Neural cell (in vitro differentiated cells): ENCODE data around the gene PLSCR3. TPM values are rescaled to one million over a fixed set of nuclear protein-coding genes. Genes with fewer than 3 reads are reported as not detected.

Source experiments
- H2AFZ ChIP-seq: fragments of 200-600, 300-800 bp; sonication (generic), shearing (Covaris generic); 2 replicates; pipeline ENCODE4 v1.6.0; 2014; ENCODE audit warnings: low read depth, mild to moderate bottlenecking, antibody characterized with exemption, low read length, moderate library complexity
- H3F3A ChIP-seq: fragments of 200-600 bp; shearing (Covaris generic); 2 replicates; pipeline ENCODE4 v1.6.1; 2016; ENCODE audit warnings: mild to moderate bottlenecking, moderate library complexity, mixed read lengths, antibody characterized with exemption, low read length; ENCODE audit not compliant: insufficient read depth, poor library complexity, severe bottlenecking
- H3K27ac ChIP-seq: fragments of 200-600, 300-800 bp; sonication (generic), shearing (Covaris generic); 2 replicates; pipeline ENCODE4 v1.5.1; 2014; ENCODE audit warnings: mild to moderate bottlenecking, low read length, moderate library complexity
- H3K27me3 ChIP-seq: fragments of 300-800, 200-600 bp; sonication (generic), shearing (Covaris generic); 2 replicates; pipeline ENCODE4 v1.6.0; 2014; ENCODE audit warnings: mild to moderate bottlenecking, low read depth, low read length, moderate library complexity; ENCODE audit not compliant: insufficient read depth
- H3K36me3 ChIP-seq: fragments of 300-800, 200-600 bp; sonication (generic), shearing (Covaris generic); 2 replicates; pipeline ENCODE4 v1.5.1; 2014; ENCODE audit warnings: mild to moderate bottlenecking, antibody characterized with exemption, low read length, moderate library complexity; ENCODE audit not compliant: insufficient read depth
- H3K4me2 ChIP-seq: fragments of 300-800, 200-600 bp; sonication (generic), shearing (Covaris generic); 2 replicates; pipeline ENCODE4 v1.6.0; 2014; ENCODE audit warnings: mild to moderate bottlenecking, low read length
- H3K4me3 ChIP-seq: fragments of 300-800, 200-600 bp; sonication (generic), shearing (Covaris generic); 2 replicates; pipeline ENCODE4 v1.5.1; 2014; ENCODE audit warnings: mild to moderate bottlenecking, low read length, moderate library complexity
- H3K79me2 ChIP-seq: fragments of 200-600 bp; shearing (Covaris generic); replicated peaks from 2 replicates; pipeline ENCODE4 v1.6.0; 2014; ENCODE audit warnings: mild to moderate bottlenecking, low read length, moderate library complexity; ENCODE audit not compliant: insufficient read depth
- H3K9ac ChIP-seq: fragments of 300-800, 200-600 bp; sonication (generic), shearing (Covaris generic); 2 replicates; pipeline ENCODE4 v1.6.1; 2016; ENCODE audit warnings: mild to moderate bottlenecking, low read length, mixed read lengths
- H3K9me2 ChIP-seq: fragments of 200-600 bp; shearing (Covaris generic); 2 replicates; pipeline ENCODE4 v1.6.1; 2016; ENCODE audit warnings: mild to moderate bottlenecking, low read length, mixed read lengths; ENCODE audit not compliant: insufficient read depth
- H3K9me3 ChIP-seq: fragments of 200-600, 300-800 bp; sonication (generic), shearing (Covaris generic); 2 replicates; pipeline ENCODE4 v1.6.1; 2016; ENCODE audit warnings: mild to moderate bottlenecking, mixed run types, low read length, moderate library complexity, mixed read lengths
- H4K20me1 ChIP-seq: fragments of 200-600 bp; shearing (Covaris generic); 2 replicates; pipeline ENCODE4 v1.6.1; 2016; ENCODE audit warnings: mild to moderate bottlenecking, mixed run types; ENCODE audit not compliant: insufficient read depth
- EP300 ChIP-seq: fragments of 450-650 bp; conservative IDR thresholded peaks from 2 replicates; pipeline ENCODE4 v1.6.1; 2014; ENCODE audit warnings: antibody characterized with exemption, mild to moderate bottlenecking, moderate library complexity; ENCODE audit not compliant: poor library complexity, severe bottlenecking
- EZH2 ChIP-seq: fragments of 200-600, 300-800 bp; shearing (Covaris generic), sonication (generic); IDR thresholded peaks from 2 replicates; pipeline ENCODE4 v1.6.1; 2014; ENCODE audit warnings: antibody characterized with exemption, low read length, borderline replicate concordance, mild to moderate bottlenecking; ENCODE audit not compliant: insufficient read depth, poor library complexity, severe bottlenecking
- MXI1 ChIP-seq: fragments of 450-650 bp; conservative IDR thresholded peaks from 2 replicates; pipeline ENCODE4 v1.6.1; 2014; ENCODE audit warnings: antibody characterized with exemption, mild to moderate bottlenecking; ENCODE audit not compliant: poor library complexity, severe bottlenecking
- POLR2AphosphoS5 ChIP-seq: IDR thresholded peaks from 2 replicates; pipeline ENCODE4 v1.6.1; 2012
- RAD21 ChIP-seq: fragments of 450-650 bp; conservative IDR thresholded peaks from 2 replicates; pipeline ENCODE4 v1.6.1; 2014; ENCODE audit warnings: antibody characterized with exemption, mild to moderate bottlenecking, moderate library complexity
- SMC3 ChIP-seq: fragments of 450-650 bp; conservative IDR thresholded peaks from 2 replicates; pipeline ENCODE4 v1.6.1; 2014; ENCODE audit warnings: antibody characterized with exemption, mild to moderate bottlenecking, moderate library complexity; ENCODE audit not compliant: poor library complexity
- TAF1 ChIP-seq: IDR thresholded peaks from 2 replicates; pipeline ENCODE4 v1.6.1; 2012; ENCODE audit warnings: low read depth
- polyA plus RNA-seq: library from polyadenylated mRNA; depleted of rRNA; stranded (reverse); fragments of >200 nt; gene quantifications from 2 replicates; pipeline ENCODE4 v1.2.3, GENCODE V29; 2014
- TF ChIP-seq, protein P1 (sequence below): IDR thresholded peaks from 2 replicates; pipeline ENCODE4 v1.6.1; 2012; ENCODE audit warnings: borderline replicate concordance
- TF ChIP-seq, protein P2 (sequence below): fragments of 450-650 bp; IDR thresholded peaks from 2 replicates; pipeline ENCODE4 v1.5.1; 2014; ENCODE audit warnings: antibody characterized with exemption, mild to moderate bottlenecking, moderate library complexity; ENCODE audit not compliant: poor library complexity, severe bottlenecking

The PLSCR3 gene
- polyA plus RNA-seq, 1 donor from 2014 or later: 15.9 TPM

DNA sequence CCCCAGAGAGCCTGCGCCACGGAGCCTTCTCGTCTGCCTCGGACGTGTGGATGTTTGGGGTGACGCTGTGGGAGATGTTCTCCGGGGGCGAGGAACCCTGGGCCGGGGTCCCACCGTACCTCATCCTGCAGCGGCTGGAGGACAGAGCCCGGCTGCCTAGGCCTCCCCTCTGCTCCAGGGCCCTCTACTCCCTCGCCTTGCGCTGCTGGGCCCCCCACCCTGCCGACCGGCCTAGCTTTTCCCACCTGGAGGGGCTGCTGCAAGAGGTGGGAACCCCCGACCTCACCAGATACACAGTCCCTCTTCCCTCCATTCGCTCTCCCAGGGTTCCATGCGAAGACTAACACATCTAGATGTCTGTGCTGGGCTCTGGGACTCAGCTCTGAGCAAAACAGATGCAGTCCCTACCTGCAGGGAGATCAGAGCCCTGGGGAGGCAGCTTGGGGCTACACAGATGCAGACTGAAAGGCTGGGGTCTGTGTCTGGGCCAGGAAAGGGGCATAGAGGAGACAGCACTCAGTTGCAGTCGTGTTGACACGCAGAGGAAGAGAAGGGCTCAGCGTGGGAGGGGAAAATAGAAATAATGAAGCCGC, 9.7 kb downstream of the PLSCR3 start:
- H4K20me1 ChIP-seq: no peaks in the 10 kb centered on the region
- H3K9me2 ChIP-seq: no peaks in the 10 kb centered on the region
- H3K27me3 ChIP-seq: peaks cover 36% of the 10 kb centered on the region
- peaks cover 7% of the 10 kb centered on the region for H3K36me3 ChIP-seq
- no peak overlapping the region for H2AFZ ChIP-seq
- no peak overlapping the region for H3K9ac ChIP-seq
- peak overlapping the region; percentile 48 for H3K4me3 ChIP-seq
- no peak overlapping the region for H3K27ac ChIP-seq
- H3K9me3 ChIP-seq: peaks cover 3% of the 10 kb centered on the region
- TF ChIP-seq, protein P1, sequence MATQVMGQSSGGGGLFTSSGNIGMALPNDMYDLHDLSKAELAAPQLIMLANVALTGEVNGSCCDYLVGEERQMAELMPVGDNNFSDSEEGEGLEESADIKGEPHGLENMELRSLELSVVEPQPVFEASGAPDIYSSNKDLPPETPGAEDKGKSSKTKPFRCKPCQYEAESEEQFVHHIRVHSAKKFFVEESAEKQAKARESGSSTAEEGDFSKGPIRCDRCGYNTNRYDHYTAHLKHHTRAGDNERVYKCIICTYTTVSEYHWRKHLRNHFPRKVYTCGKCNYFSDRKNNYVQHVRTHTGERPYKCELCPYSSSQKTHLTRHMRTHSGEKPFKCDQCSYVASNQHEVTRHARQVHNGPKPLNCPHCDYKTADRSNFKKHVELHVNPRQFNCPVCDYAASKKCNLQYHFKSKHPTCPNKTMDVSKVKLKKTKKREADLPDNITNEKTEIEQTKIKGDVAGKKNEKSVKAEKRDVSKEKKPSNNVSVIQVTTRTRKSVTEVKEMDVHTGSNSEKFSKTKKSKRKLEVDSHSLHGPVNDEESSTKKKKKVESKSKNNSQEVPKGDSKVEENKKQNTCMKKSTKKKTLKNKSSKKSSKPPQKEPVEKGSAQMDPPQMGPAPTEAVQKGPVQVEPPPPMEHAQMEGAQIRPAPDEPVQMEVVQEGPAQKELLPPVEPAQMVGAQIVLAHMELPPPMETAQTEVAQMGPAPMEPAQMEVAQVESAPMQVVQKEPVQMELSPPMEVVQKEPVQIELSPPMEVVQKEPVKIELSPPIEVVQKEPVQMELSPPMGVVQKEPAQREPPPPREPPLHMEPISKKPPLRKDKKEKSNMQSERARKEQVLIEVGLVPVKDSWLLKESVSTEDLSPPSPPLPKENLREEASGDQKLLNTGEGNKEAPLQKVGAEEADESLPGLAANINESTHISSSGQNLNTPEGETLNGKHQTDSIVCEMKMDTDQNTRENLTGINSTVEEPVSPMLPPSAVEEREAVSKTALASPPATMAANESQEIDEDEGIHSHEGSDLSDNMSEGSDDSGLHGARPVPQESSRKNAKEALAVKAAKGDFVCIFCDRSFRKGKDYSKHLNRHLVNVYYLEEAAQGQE: no peak
- TF ChIP-seq EZH2 (no peak), RAD21 (no peak), MXI1 (no peak), TAF1 (no peak), EP300 (no peak), SMC3 (no peak), POLR2AphosphoS5 (no peak)
- TF ChIP-seq, protein P2, sequence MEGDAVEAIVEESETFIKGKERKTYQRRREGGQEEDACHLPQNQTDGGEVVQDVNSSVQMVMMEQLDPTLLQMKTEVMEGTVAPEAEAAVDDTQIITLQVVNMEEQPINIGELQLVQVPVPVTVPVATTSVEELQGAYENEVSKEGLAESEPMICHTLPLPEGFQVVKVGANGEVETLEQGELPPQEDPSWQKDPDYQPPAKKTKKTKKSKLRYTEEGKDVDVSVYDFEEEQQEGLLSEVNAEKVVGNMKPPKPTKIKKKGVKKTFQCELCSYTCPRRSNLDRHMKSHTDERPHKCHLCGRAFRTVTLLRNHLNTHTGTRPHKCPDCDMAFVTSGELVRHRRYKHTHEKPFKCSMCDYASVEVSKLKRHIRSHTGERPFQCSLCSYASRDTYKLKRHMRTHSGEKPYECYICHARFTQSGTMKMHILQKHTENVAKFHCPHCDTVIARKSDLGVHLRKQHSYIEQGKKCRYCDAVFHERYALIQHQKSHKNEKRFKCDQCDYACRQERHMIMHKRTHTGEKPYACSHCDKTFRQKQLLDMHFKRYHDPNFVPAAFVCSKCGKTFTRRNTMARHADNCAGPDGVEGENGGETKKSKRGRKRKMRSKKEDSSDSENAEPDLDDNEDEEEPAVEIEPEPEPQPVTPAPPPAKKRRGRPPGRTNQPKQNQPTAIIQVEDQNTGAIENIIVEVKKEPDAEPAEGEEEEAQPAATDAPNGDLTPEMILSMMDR: no peak
- no peaks in the 10 kb centered on the region for H3F3A ChIP-seq
- H3K4me2 ChIP-seq: no peak overlapping the region
- H3K79me2 ChIP-seq: no peaks in the 10 kb centered on the region

DNA sequence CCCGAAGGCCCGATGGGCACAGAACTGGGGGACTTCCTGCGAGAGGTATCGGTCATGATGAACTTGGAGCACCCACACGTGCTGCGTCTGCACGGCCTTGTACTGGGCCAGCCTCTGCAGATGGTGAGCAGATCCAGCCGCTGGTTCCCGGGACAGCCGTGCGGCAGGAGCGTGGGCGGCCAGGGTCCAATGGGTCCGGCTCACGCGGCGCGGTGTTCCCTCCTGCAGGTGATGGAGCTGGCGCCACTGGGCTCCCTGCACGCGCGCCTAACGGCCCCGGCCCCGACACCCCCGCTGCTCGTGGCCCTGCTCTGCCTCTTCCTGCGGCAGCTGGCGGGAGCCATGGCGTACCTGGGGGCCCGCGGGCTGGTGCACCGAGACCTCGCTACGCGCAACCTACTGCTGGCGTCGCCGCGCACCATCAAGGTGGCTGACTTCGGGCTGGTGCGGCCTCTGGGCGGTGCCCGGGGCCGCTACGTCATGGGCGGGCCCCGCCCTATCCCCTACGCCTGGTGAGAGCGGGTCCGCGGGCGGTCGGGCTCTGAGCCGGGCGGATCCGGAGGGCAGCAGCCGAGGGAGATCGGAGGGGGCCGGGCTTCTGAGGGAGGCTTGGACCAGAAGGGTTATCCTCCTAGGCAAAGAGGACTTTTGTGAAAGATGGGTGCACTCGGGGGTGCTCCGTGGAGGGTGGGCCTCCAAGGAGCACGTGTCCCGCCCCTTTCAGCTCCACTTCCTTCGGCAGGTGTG, 10.4 kb downstream of the PLSCR3 start:
- Histone ChIP-seq H3K27me3 (peaks cover 38% of the 10 kb centered on the region), H4K20me1 (no peaks in the 10 kb centered on the region), H2AFZ (no peak overlapping the region), H3K36me3 (peaks cover 2% of the 10 kb centered on the region), H3K9me3 (peaks cover 9% of the 10 kb centered on the region), H3F3A (no peaks in the 10 kb centered on the region), H3K27ac (no peak overlapping the region), H3K79me2 (no peaks in the 10 kb centered on the region), H3K4me2 (no peak overlapping the region), H3K9me2 (no peaks in the 10 kb centered on the region), H3K9ac (no peak overlapping the region), H3K4me3 (peak overlapping the region; percentile 48)
- no peak for TF ChIP-seq RAD21
- peak; percentile 33 for TF ChIP-seq POLR2AphosphoS5
